HG03442 (cell line): ENCODE measurements around the gene ZCCHC2.

Experiments used
- ATAC-seq: cut with Tn5 transposase; IDR thresholded peaks from one replicate; pipeline ENCODE4 v1.9.1; 2021; ENCODE audit warnings: mild to moderate bottlenecking, moderate library complexity; ENCODE audit not compliant: unreplicated experiment

Gene ZCCHC2

DNA sequence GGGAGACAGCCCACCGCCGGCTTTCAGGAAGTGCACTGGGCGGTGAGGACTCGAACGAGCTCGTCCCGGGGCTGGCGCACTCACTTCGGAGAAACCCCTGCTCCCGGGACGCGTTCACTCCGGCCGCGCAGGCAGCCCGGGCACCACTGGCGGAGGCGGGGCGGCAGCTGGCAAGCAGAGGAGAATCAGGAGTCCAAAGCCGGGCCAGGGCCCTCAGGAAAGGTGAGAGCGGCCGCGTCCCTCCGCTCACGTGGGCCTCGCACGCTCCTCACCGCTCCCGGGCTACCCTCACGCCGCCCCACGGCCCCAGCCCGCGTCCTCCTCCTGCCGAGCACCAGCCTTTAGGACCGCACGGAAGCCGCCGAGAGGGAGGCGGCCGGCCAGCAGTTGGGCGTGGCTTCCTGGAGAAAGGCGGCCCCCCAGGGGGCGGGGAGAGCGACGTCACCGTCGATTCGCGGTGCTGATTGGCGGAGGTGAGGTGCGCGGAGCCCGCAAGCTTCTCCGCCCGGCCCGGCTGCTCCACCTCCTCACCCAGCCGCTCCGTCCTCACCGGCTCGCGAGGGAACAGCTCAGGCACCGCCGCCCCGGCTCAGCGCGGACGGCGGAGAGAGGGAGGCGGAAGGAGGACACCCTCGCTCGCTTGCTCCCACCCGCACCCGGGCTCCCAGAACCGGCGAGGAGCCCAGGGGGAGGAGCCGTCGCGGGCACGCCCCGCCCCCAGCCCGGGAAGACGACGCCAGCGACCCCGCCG, at the start of gene ZCCHC2:
TSS of gene ZCCHC2 (plus strand) at position 522 of the 751 bp plus-strand sequence. CDS start 400 bp downstream, outside the sequence.
- peak; percentile 63 for ATAC-seq

DNA sequence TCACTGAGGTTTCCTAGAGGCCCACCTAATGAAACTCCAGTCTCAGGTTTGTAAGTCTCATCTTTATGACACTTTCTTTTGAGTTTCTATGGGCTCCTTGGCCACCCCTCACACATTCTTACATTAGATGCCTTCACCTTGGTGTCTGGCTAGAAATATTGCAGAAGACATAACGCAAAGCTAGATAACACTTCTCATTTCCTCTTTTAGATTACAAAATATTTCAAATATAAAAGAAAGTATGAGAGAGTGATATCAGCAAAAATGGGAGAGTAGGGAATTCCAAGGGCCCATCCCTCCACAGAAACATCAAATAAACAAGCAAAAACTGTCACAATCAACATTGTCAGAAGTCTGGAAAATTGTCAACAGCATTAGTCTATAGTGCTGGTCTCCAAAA, 43.3 kb upstream of the ZCCHC2 start:
- no peak for ATAC-seq

DNA sequence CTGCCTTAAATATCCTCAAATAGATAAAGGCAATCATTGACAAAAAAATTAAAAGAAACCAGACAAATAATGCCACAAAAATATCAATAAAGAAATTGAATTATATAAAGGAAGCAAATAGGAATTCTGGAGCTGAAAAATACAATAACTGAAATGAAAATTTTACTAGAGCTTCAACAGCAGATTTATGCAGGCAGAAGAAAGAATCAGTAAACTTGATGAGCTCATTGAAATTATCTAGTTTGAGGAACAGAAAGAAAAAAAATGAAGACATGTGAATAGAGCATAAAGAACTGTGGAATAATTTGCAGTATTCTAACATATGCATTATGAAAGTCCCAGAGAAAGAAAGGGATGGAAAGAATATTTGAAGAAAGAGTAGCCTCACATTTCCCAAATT, 41.9 kb upstream of the ZCCHC2 start:
- ATAC-seq, result no peak

- ATAC-seq, result no peak
Measured at GRCh38 chr18:62484941-62485340, 37.9 kb upstream of the ZCCHC2 start.

GRCh38 chr18:62485684-62486083, 37.1 kb upstream of the ZCCHC2 start:
- ATAC-seq, result no peak

DNA sequence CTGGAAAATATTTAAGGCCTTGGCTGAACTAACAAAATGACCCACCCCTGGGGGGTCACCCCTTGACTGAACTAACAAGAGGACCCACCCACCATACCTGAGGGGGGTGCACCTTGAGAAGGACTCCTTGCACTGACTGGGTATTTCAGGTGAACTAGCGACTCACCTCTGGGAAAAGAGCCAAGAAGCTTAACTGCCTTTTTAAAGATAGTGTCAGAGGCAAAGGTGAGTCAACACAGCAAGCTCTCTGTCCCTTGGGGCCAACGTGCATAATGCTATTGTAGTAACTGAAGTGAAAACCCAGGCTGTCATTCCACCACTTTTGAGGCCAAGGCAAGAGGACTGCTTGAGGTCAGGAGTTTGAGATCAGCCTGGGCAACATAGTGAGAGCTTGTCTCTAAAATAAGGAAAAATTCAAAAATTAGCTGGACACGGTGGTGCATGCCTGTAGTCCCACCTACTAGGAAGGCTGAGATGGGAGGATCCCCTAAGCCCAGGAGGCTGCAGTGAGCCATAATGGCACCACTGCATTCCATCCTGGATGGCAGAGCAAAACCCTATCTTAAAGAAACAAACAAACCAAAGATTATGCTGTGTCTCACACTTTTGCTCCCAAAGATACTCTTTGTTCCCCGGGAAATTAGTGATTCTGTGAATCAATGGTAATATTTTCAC, 36.4 kb upstream of the ZCCHC2 start:
- peak; percentile 68 for ATAC-seq

- ATAC-seq, result no peak
Measured at GRCh38 chr18:62487161-62487560, 35.7 kb upstream of the ZCCHC2 start.

DNA sequence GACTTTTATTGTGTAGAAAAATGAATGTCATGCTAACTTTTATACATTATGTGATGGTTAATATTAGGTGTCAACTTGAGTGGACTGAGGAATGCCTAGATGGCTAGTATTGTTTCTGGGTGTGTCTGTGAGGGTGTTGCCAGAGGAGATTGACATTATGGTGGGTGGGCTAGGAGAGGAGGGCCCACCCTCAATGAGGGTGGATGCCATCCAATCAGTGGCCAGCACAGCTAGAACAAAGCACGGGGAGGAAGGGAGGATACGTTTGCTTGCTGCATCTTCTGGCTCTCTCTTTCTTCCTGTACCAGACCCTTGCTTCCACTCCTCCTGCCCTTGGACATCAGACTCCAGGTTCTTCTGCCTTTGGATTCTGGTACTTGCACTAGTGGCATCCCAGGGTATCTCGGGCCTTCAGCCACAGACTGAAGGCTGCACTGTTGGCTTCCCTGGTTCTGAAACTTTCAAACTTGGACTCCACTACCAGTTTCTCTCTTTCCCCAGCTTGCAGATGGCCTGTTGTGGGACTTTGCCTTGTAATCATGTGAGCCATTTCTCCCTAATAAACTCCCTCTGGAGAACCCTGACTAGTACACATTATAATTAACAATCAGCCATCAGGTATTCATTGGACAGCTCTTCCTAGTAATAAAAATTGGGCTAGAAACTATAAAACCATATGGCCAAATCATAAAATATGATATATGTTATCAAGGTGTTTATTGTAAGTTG, 31.7 kb upstream of the ZCCHC2 start:
- no peak for ATAC-seq

GRCh38 chr18:62493033-62493862, 29.6 kb upstream of the ZCCHC2 start:
- ATAC-seq, result no peak

DNA sequence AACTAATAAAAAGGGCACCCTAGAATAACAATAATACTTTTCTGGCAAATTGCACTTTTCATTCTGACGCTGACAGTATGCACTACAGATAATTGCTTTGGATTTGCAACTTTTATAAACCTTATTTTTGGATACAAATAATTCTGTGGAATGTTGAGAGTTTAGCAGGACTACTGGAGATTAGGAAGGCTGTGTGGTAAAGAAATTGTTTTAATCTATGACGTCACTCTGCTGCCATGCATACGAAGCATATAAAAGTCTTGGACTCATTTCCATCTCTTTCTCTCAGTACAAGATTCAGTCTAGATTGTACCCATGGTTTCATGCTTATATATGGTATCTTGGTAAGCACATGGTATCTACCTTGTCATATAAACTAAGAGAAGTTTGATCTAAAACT, 28.1 kb upstream of the ZCCHC2 start:
- no peak for ATAC-seq

- ATAC-seq, result no peak
Measured at GRCh38 chr18:62496262-62496661, 26.6 kb upstream of the ZCCHC2 start.

DNA sequence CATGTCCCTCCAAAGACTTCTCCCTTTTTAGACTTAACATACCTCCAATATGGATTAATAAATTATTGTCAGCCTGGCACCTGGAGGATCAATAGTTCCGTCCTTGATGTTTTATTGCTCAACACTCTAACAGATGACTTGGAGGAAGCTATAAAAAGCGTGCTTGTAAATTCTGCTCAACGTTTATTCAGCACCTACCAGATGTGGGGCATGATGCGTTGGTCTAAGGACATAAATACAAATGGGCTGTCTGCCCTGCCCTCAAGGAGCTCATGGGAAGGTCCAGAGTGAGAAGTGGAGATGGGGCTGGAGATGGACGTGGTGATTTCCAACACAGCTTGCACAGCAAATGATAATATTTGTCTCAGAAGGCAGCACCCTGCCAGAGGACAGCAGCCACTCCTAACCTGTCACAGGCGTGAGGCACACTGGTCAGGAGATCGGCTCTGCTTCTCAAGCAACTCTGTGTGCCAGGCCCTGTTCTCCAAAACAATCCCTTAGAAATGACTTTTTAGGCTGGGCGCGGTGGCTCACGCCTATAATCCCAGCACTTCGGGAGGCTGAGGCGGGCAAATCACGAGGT, 25.5 kb upstream of the ZCCHC2 start:
- ATAC-seq, result no peak

- no peak for ATAC-seq
Measured at GRCh38 chr18:62498616-62499262, 24.1 kb upstream of the ZCCHC2 start.

DNA sequence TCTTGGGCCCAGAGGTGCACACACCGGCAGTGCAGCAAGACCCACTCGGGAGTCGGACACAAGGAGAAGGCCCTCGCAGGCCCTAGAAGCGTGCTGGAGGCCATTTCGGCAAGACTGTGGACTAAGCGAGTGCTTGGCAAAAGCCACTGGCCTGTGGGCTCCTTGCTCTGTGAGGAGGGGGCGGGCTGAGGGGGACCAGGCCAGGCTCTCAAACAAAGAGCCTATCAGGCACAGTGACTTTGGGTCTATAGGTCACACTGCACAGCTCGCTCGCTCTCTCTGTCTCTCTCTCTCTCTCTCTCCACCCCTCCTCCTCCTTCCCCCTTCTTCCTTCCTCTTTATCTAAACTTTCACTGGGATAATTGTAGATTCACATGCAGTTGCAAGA, 23.6 kb upstream of the ZCCHC2 start:
- no peak for ATAC-seq

GRCh38 chr18:62500174-62500573, 22.7 kb upstream of the ZCCHC2 start:
- ATAC-seq, result no peak

GRCh38 chr18:62500966-62501591, 21.7 kb upstream of the ZCCHC2 start:
- no peak for ATAC-seq

GRCh38 chr18:62505669-62506494, 16.9 kb upstream of the ZCCHC2 start:
- peak; percentile 87 for ATAC-seq

- no peak for ATAC-seq
Measured at GRCh38 chr18:62506495-62507143, 16.2 kb upstream of the ZCCHC2 start.
